Esophagus muscularis mucosa (tissue), 4 donors: ENCODE data around the gene DCST2. TPM values are rescaled to one million over a fixed set of nuclear protein-coding genes. Genes with fewer than 3 reads are reported as not detected.

Experiments used
- DNase-seq: peaks from one replicate; pipeline ENCODE4 v3.0.0-alpha.2; 2017; ENCODE audit errors: extremely low spot score
- H3K27ac ChIP-seq, 4 donors: fragments of 200-600 bp; sonication (generic); replicated peaks in 1 of 4; 1 replicate in 3 of 4; 2 replicates in 1 of 4; pipeline ENCODE4 v1.5.1; 2016 to 2019; ENCODE audit warnings: mild to moderate bottlenecking in 1 of 4
- H3K27me3 ChIP-seq, 4 donors: fragments of 200-600 bp; sonication (generic); one replicate each; pipeline versions ENCODE4 v1.5.1 to v1.6.0; 2016 to 2019
- H3K36me3 ChIP-seq, 4 donors: fragments of 200-600 bp; sonication (generic); one replicate each; pipeline ENCODE4 v1.5.1; 2016 to 2019
- H3K4me1 ChIP-seq, 4 donors: fragments of 200-600 bp; sonication (generic); one replicate each; pipeline ENCODE4 v1.5.1; 2016 to 2019
- H3K4me3 ChIP-seq, 4 donors: fragments of 200-600 bp; sonication (generic); 1 replicate in 2 of 4; 2 replicates in 2 of 4; pipeline ENCODE4 v1.5.1; 2016 to 2019; ENCODE audit warnings: mild to moderate bottlenecking in 4 of 4, moderate library complexity in 1 of 4
- H3K9me3 ChIP-seq, 4 donors: fragments of 200-600 bp; sonication (generic); 1 replicate in 3 of 4; 2 replicates in 1 of 4; pipeline ENCODE4 v1.5.1; 2016 to 2019
- EP300 ChIP-seq: sonication (generic); formaldehyde crosslinking; IDR thresholded peaks from one replicate; pipeline ENCODE4 v1.6.1; 2017; ENCODE audit warnings: antibody characterized with exemption
- POLR2A ChIP-seq: fragments of 450-650 bp; IDR thresholded peaks from one replicate; pipeline ENCODE4 v1.6.1; 2017; ENCODE audit warnings: antibody characterized with exemption, moderate library complexity, mild to moderate bottlenecking, low read depth
- POLR2AphosphoS5 ChIP-seq, 2 donors: sonication (generic); formaldehyde crosslinking; IDR thresholded peaks; one replicate each; pipeline ENCODE4 v1.6.1; 2017; ENCODE audit warnings: antibody characterized with exemption in 2 of 2
- WGBS: methylation state at CpG from one replicate; pipeline ENCODE4 v1.1.5; 2018; 5-methylcytosine and 5-hydroxymethylcytosine counted together
- intact Hi-C: fragments of 100-400 bp; cut with DNase I; formaldehyde crosslinking; loops from one replicate; pipeline ENCODE4 v1.15.1; 2023
- total RNA-seq, 4 donors: library from RNA; depleted of rRNA; stranded (reverse); fragments of >200 nt; gene quantifications; one replicate each; pipeline versions ENCODE4 v1.1.0 to v1.2.1, GENCODE V29; 2016
- TF ChIP-seq, protein P1 (sequence below), 3 experiments: fragments of 200-600 bp in 2 of 3; fragments of 450-650 bp in 1 of 3; sonication (generic) in 2 of 3; IDR thresholded peaks; one replicate each; pipeline ENCODE4 v1.5.1; 2017 to 2019; ENCODE audit warnings: antibody characterized with exemption in 3 of 3, mild to moderate bottlenecking in 2 of 3, moderate library complexity in 1 of 3

Gene DCST2
- total RNA-seq, 4 donors from 2014 or later = 0.11 to 0.19 TPM; not detected in 2

DNA sequence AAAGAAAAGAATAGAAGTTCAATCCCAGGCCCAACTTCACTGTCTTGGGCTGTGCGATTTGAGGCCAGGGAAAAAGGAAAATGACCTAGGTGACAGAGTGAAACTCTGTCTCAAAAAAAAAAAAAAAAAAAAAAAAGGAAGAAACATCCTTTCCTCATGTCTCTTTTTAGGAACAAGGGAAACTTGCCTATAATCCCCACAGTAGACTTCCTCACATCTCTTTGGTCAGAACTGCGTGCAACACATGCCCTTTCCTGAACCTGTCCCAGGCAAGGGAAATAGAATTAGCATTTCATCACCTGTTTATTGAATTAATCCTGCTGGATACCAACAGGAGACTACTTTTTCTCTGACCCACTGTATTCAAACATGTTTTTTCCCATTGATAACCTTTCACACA lies 2.4 kb upstream of the DCST2 start:
- Histone ChIP-seq H3K27ac (no peak overlapping the region), H3K4me1 (peaks cover 4 to 13% (median 11%) of the 10 kb centered on the region in 4 donors), H3K36me3 (no peaks in the 10 kb centered on the region), H3K27me3 (no peaks in the 10 kb centered on the region), H3K9me3 (no peaks in the 10 kb centered on the region), H3K4me3 (no peak overlapping the region)
- intact Hi-C loops = no loop called here
- 70% methylated on average over 2 of the region's 2 CpGs for WGBS
- DNase-seq = no peak
- TF ChIP-seq, protein P1, sequence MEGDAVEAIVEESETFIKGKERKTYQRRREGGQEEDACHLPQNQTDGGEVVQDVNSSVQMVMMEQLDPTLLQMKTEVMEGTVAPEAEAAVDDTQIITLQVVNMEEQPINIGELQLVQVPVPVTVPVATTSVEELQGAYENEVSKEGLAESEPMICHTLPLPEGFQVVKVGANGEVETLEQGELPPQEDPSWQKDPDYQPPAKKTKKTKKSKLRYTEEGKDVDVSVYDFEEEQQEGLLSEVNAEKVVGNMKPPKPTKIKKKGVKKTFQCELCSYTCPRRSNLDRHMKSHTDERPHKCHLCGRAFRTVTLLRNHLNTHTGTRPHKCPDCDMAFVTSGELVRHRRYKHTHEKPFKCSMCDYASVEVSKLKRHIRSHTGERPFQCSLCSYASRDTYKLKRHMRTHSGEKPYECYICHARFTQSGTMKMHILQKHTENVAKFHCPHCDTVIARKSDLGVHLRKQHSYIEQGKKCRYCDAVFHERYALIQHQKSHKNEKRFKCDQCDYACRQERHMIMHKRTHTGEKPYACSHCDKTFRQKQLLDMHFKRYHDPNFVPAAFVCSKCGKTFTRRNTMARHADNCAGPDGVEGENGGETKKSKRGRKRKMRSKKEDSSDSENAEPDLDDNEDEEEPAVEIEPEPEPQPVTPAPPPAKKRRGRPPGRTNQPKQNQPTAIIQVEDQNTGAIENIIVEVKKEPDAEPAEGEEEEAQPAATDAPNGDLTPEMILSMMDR (IDR thresholded peaks at IDR 0.05) = no peak

DNA sequence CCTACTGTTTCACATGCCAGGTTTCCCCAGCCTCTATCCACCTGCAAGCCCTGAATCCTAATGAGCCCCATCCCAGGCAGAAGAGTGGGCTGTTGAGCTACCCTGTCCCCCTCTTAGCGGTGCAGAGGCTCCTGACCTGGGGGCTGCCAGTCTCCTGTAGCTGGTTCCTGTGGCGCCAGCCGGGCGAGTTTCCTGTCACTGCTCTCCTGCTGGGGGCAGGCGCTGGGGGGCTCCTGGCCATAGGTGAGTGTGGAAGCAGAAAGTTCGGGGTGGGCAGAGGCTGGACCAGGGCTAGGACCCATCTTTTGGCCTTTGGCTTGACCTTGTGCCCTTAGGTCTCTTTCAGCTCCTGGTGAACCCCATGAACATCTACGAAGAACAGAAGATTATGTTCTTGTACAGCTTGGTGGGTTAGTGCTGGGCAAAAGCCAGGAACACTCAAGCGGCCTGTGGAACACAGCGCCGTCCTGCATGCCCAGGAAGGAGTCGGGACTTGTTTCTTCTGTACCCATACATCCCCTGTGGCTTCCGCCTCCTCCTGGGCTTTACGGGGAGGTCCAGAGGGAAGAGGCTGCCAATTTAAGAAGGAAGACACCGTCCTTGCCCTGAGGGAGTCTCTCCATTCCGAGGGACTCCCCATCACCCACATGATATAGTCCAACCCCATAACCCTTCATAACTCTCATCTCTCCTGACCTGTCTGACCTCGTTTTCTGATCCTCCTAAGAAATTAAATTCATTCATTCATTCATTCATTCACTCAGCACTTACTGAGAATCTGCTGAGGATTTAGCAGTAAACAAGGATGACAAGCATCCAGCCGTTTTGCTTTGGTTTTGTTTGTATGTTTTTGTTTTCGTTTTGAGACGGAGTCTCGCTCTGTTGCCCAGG lies 982 bp upstream of the DCST2 start:
- Histone ChIP-seq H3K4me3 (no peak overlapping the region), H3K9me3 (no peaks in the 10 kb centered on the region), H3K27me3 (no peaks in the 10 kb centered on the region), H3K36me3 (no peaks in the 10 kb centered on the region), H3K4me1 (peaks cover 4 to 13% (median 11%) of the 10 kb centered on the region in 4 donors), H3K27ac (no peak overlapping the region)
- no peak for DNase-seq
- TF ChIP-seq EP300 (no peak), POLR2AphosphoS5 (IDR thresholded peaks at IDR 0.05) (no peak), POLR2A (no peak)
- TF ChIP-seq, protein P1 (IDR thresholded peaks at IDR 0.05) = no peak
- 82% methylated on average over 18 of the region's 20 CpGs for WGBS
- intact Hi-C loops = no loop called here

DNA sequence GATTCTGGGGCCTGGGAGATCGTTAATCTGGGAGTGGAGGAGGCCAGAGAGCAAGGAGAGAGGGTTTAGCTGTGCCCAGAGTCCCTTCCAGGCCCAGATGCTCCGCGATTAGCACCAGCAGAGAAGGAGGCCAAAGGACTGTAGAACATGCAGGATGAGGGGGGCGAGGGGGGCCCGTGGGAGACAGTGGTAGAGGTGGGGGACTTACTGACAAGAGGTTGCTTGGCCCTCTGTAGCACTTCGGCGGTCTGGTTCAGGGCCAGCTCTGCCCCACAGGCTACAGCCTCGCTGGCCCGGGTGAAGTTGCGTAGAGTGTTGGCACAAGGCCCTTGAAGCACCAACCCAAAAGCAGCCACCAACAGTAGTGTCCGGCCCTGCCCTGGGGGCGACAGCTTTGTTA lies 695 bp downstream of the DCST2 start:
- H3K27ac ChIP-seq = no peak overlapping the region
- no peak overlapping the region for H3K4me3 ChIP-seq
- H3K36me3 ChIP-seq = no peaks in the 10 kb centered on the region
- no peaks in the 10 kb centered on the region for H3K27me3 ChIP-seq
- peaks cover 0 to 3% (median 0%) of the 10 kb centered on the region in 4 donors for H3K4me1 ChIP-seq
- intact Hi-C loops = no loop called here
- TF ChIP-seq POLR2AphosphoS5 (IDR thresholded peaks at IDR 0.05) = no peak
- TF ChIP-seq, protein P1 (IDR thresholded peaks at IDR 0.05) = no peak
- TF ChIP-seq POLR2A = no peak
- no peak for TF ChIP-seq EP300
- WGBS = 96% methylated on average over 10 of the region's 12 CpGs
- H3K9me3 ChIP-seq = no peaks in the 10 kb centered on the region
- DNase-seq = no peak

DNA sequence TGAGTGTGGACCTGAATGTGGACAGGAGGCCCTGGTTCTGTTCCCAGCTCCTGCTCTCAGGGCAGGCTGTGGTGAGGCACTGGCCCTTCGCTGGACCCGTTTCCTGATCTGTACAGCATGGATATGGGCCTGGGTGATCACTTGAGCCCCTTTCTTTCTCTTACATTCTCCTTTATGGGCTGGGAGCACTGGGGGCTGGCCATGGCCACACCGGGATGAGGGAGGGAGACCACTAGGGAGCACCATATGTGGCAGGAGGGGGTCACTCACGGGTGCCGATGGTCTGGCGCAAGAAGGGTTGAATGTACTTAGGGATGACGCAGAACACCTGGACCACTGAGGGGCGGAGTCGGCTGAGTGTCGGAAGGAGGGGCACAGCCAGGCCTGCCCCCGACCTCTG lies 2.7 kb downstream of the DCST2 start:
- intact Hi-C loops = no loop called here
- no peak overlapping the region for H3K27ac ChIP-seq
- DNase-seq = no peak
- H3K4me3 ChIP-seq = no peak overlapping the region
- TF ChIP-seq POLR2AphosphoS5 (IDR thresholded peaks at IDR 0.05) (no peak), EP300 (no peak), POLR2A (no peak)
- TF ChIP-seq, protein P1 (IDR thresholded peaks at IDR 0.05) = no peak
- 74% methylated on average over 11 of the region's 11 CpGs for WGBS
- H3K27me3 ChIP-seq = no peaks in the 10 kb centered on the region
- no peaks in the 10 kb centered on the region for H3K4me1 ChIP-seq
- no peaks in the 10 kb centered on the region for H3K9me3 ChIP-seq
- no peaks in the 10 kb centered on the region for H3K36me3 ChIP-seq
